ENCODE results near the gene S1PR1.
"Not testable (repeated sequence)": the region's sequence is repeated elsewhere in the genome, so short reads cannot be mapped to it uniquely, and the experiment has no call there.

S1PR1 gene

DNA sequence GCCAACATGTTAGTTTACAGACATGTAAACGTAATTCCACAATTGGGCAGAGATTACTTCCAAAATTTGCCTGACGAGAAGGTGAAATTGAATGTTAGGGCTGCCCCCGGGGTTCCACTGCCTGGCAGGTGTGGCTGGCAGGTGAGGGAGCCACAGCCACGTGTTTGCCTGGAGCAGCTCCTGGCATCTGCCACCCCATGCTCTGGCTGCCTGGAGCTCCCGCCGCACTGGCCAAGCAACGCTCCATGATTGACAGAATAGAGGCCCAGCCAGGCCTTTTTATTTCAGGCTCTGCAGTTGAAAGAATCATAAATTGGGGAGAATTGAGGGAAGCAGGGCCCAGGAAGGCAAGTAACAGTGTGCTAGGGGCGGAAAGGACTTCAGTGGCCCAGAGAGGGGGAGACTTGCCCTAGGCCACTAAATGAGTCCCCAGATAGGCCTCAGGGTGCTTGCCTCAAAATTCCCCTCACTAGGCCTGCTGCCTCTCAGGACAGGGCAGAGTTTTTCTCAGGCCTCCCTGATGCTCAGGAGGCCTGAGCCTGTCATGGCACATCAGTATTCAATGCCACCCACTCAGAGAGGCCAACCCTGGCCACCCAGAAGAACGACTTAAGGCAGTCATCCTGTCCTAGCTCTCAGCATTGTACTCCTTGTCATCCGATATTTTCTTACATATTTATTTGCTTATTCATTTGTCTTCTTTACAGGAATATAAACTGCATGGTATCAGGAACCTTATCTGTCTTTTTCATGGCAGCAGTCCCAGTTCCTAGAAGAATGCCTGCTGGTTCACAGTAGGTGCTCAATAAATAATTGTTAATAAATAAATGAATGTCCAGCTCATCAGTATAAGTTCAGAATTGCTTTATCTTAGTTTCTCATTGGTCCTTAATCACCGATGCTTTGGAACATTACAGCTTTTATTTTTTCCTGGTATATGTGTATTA lies 16.6 kb upstream of the S1PR1 start:
- peak; percentile 15 for DNase-seq (ENCODE audit: low spot score)

DNA sequence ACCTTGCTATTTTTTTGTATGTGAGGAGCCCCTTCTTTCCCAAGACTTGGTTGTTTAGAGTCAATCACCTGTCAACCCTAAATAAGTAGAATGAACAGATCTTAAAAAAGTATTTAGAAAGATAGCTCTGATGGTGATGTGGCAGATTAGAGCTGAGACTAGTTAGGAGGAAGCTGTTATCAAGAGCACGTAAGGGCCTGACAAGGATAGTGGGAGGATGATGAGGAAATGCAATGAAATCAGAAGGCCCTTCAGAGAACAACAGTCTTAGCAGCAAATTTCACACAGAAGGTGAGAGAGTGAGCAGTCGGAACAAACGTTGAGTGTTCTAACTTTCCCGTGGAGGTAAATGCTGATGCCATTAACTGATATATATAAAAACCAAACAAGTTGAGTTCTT lies 15.9 kb upstream of the S1PR1 start:
- no peak for DNase-seq (ENCODE audit: low spot score)

DNA sequence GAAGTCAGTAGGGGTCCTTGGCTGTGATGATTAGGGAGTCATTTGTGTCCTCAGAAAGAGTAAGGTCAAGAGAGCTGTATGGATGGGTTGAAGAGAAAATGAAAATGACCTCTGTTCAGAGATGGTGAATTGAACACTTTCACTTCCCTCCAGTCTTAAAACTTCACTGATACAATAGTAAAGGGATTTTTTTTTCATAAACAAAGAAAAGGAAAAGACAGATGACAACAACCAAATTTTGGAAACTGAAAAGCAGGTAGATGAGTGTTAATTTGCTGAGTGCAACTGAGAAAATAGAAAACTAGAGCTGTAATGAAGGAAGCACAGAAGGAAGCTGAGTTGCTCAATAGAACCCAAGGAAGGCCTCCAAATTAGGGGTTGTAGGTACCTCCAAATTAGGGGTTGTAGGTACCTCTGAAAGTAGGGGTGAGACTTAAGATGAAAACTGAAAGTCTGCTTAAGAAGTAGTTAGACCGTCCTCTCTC lies 14.8 kb upstream of the S1PR1 start:
- no peak for DNase-seq (ENCODE audit: low spot score)

DNA sequence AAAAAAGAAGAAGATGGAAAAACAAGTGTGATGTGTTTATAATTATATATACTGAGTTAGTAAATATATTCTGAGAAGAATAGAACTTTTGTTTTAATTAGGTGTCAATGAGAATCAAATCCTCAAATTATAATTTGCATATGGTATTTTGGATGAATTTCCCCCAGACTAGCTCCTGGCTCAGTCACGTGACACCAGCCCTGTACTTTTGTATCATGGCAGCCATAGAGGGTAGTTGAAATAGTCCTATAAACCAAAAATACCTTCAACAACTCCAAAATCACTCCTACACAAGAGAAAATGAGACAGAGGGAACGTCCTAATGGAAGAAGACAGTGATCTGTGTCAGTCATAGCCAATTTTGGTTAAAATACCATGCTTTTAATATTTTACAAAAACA lies 9.0 kb upstream of the S1PR1 start:
- DNase-seq (ENCODE audit: low spot score), result no peak

DNA sequence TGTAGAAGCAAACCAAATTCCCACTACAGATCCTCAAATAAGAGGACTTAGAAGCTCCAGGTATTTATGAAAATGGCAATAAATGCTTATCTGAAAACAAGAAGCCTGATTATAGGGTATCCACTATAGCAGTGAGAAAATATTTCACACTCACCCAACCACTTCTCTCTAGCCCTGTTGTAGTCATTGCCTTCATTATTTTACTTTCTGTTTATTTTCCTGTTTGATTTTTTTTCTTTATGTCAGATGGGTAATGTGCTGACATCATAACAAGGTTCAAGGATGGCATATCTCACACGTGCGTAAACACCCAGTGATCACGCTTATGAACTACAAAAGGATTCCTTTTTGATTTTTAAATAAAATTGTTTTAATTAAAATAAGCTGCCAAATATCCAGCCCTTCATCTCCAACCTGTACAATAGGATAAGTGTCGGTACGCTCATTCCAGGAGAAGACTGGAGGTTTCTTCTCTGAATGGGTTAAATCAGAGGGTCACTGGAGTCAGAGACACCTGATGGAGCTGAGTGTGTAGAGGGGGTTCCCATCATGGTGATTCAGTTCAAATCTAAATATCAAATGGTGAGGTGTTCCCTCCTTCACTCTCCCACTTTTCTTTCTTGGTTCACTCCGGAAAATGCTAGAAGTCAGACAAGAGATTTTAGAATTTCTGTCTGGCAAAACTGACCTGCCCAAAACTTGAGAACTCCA lies 8.2 kb upstream of the S1PR1 start:
- DNase-seq (ENCODE audit: low spot score), result no peak

DNA sequence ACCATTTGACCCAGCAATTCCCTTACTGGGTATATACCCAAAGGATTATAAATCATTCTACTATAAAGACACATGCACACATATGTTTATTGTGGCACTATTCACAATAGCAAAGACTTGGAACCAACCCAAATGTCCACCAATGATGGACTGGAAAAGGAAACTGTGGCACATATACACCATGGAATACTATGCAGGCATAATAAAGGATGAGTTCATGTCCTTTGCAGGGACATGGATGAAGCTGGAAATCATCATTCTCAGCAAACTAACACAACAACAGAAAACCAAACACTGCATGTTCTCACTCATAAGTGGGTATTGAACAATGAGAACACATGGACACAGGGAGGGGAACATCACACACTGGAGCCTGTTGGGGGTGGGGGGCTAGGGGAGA lies 4.6 kb upstream of the S1PR1 start:
- DNase-seq (ENCODE audit: low spot score), result not testable (repeated sequence)

DNA sequence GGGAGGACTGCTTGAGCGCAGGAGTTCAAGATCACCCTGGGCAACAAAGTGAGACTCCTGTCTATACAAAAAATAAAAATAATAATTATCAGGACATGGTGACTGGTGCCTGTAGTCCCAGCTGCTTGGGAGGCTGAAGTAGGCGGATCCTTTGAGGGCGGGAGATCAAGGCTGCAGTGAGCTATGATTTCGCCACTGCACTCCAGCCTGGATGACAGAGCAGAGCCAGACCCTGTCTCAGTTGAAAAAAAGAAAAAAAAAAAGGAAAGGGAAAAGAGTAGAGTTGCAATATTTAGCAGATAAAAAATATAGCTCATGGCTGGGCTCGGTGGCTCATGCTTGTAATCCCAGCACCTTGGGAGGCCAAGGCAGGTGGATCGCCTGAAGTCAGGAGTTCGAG lies 3.3 kb upstream of the S1PR1 start:
- no peak for DNase-seq (ENCODE audit: low spot score)

DNA sequence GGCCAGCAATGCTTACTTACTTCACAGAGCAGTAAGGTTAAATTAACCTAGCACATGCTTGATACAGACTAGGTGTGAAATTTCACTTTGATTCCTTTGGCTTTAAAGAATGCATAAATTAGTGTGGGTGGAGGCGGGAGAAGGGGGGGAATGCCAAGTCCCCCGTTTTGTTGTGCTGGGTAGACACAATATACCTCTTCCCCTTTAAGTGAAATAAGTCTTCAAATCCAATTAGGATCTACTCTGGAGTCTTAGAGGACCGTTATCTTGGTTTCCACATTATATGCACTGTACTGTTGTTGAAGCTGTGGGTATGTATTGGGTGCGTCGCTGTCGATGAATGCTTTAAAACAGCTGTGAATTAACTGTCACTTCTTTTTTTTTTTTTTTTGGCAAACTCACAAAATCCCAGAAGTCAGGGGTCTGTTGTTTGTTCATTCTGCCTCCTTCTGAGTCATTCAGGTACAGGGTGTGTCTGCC lies 1.6 kb upstream of the S1PR1 start:
- DNase-seq (ENCODE audit: low spot score), result no peak

DNA sequence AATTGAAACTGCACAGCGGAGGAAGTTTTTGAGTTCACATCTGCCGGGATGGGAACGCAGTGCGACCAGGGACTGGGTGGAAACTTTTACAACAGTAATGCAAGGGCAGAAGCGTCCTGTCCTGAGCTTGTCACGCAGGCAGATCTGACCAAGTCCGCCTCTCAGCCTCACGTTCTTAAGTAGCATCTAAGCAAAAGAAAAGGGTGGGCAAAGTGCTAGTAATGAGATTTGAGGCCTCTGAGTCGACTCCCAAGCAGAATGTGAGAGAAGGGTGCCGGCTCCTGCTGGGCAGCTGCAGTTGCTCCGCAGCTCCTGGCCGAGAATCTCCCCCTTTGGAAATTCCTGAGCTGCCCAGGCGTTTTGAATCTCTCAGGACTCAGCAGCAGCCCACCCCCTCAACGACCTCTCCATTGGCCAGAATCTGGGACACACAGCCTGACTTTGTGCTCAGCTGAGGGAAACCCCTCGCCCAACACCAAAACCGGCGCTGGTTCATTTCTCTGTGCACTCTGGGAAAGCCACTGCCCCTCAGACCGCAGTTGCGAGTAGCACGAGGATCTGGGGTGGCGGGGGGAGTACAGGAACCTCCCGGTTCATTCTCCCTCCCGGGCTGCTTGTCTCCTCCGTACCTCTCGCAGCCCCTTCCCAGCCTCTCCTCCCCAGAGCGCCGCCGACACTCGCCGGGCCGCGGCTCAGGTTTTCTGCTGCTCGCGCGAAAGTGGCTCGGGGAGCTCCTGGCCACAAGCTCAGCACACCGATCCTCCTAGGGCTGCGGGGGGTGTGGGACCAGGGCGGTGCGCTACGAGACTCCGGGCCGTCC lies 913 bp upstream of the S1PR1 start:
- peak; percentile 14 for DNase-seq (ENCODE audit: low spot score)

DNA sequence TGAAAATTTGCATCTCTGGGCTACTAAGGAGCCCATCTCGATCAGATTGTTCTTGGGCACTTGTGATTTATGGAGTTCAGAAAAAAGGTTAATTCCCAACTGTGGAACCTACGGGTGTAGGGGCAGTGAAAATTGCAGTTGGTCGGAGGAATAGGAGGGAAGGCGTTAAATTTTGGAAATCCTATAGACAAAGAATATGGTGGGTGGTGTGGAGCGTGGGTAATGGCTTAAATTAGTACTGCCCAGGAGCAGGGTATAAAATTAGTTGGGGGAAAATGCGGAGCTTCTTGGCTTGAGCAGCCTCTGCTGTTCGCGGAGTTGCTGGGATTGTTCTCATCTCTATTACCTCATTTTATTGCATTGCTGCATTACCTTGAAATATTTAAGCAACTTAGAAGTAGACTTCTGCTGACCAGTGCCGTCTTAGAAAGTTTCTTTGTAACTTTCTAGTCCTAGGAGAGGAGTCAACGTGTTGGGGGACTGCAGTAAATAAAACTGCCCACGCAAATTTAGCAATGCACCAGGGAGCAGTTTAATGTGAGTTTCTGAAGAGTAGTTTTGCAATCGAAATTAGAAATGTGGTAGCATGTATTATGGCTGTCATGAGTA lies 514 bp downstream of the S1PR1 start:
- DNase-seq (ENCODE audit: low spot score), result peak; percentile 10

DNA sequence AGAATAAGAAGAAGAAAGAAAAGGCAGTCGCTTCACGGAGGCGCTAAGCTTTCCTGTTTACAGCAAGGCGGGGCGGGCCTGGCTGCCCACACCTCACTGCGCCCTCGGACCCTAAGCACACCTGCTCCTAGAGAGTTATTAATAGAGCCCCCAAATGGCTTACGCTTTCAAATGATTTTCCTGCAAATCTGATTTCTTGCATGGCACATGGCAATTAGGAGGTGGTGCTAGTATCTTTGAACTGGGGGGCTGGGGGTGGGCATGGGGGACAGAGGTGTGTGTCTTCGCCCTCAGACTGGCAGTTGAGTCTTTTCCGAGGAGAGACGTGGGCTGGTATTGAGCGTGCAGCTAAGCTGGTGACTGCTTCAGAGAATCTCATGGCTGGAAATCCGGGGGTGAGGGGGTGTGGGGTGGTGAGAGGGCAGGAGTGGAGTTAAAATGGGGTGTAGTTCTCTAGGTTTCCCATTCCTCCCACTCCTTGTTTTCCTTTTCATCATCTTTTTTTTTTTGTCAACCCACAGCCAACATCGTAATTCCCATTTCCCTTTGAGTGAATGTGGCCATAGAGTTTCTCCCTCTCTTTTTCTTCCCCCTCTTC lies 1.3 kb downstream of the S1PR1 start:
- DNase-seq (ENCODE audit: low spot score), result no peak

DNA sequence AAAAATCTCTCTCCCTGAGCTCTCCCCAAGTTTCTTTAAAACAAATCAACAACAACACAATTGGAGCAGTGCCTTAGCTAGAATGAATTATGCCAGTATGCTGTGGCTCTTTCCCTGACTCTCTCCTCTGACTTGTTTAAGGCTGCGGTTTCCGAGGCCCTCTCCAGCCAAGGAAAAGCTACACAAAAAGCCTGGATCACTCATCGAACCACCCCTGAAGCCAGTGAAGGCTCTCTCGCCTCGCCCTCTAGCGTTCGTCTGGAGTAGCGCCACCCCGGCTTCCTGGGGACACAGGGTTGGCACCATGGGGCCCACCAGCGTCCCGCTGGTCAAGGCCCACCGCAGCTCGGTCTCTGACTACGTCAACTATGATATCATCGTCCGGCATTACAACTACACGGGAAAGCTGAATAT lies 1.9 kb downstream of the S1PR1 start:
- DNase-seq (ENCODE audit: low spot score), result peak; percentile 71

DNA sequence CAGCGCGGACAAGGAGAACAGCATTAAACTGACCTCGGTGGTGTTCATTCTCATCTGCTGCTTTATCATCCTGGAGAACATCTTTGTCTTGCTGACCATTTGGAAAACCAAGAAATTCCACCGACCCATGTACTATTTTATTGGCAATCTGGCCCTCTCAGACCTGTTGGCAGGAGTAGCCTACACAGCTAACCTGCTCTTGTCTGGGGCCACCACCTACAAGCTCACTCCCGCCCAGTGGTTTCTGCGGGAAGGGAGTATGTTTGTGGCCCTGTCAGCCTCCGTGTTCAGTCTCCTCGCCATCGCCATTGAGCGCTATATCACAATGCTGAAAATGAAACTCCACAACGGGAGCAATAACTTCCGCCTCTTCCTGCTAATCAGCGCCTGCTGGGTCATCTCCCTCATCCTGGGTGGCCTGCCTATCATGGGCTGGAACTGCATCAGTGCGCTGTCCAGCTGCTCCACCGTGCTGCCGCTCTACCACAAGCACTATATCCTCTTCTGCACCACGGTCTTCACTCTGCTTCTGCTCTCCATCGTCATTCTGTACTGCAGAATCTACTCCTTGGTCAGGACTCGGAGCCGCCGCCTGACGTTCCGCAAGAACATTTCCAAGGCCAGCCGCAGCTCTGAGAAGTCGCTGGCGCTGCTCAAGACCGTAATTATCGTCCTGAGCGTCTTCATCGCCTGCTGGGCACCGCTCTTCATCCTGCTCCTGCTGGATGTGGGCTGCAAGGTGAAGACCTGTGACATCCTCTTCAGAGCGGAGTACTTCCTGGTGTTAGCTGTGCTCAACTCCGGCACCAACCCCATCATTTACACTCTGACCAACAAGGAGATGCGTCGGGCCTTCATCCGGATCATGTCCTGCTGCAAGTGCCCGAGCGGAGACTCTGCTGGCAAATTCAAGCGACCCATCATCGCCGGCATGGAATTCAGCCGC lies 2.5 kb downstream of the S1PR1 start:
- DNase-seq (ENCODE audit: low spot score), result no peak

DNA sequence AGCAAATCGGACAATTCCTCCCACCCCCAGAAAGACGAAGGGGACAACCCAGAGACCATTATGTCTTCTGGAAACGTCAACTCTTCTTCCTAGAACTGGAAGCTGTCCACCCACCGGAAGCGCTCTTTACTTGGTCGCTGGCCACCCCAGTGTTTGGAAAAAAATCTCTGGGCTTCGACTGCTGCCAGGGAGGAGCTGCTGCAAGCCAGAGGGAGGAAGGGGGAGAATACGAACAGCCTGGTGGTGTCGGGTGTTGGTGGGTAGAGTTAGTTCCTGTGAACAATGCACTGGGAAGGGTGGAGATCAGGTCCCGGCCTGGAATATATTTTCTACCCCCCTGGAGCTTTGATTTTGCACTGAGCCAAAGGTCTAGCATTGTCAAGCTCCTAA lies 3.2 kb downstream of the S1PR1 start:
- DNase-seq (ENCODE audit: low spot score), result peak; percentile 11

DNA sequence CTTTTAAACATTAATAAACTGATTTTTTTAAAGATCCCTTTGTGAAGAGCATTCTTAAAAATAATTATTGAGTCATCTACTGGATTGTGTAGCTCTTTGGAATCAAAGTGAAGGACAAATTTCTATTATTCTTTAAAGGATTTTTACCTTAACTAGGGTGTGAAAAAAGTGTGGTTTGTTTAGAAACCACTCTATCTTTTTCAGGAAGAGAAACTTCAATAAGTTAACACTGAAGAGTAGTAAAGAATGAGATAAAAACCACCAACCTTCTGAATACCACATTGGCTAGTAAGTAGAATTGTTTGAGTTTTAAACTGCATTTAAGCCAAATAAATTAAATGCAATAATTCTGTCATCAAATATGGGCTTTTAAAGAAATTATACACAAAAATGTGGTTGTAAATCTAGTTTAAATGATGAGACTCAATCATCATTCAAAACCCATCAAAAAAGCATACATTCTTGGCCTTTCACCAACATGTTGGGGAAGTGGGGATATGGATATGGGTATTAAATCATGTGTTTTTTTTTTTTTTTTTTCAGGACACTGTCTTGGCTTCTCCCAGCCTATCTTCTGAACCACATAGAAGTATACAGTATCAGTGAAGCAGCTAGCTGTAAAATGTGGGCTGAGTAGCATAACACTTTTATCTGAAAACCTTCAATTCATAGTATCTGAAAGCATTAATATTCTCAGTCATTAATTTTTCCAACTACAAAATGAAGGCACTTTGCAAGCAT lies 4.8 kb downstream of the S1PR1 start:
- no peak for DNase-seq (ENCODE audit: low spot score)

DNA sequence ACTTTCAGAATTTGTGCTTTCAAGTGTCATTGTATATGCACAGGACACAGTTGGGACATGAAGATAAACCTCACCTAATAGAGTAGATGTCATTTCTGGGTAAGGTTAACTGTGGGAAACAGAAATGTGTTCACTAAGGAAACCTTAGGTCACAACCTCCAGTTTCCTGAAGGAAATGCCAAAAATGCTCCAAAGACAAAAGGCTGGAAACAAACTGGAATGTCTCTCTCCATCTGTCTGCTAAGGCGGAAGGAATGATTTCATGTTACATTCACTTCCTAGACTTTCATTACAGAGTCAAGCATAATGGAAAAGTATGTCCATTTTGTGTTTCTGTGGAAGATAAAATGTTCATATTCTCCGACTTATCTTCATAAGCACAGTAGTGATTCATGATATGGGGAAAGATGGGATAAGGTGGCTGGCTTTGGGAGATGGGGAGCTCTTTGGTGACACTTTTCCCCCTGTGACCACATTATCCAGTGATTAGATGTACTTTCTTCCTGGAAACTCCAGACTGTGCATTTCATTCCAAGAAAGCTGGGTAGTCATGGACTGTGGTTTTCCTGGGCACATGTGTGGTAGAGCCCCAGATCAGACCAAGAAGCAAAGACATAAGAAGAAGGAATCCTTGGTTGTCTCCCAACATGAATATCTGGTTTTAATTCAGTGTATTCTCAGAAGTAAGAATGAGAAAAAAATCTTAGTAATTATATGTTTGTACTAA lies 5.7 kb downstream of the S1PR1 start:
- DNase-seq (ENCODE audit: low spot score), result no peak

DNA sequence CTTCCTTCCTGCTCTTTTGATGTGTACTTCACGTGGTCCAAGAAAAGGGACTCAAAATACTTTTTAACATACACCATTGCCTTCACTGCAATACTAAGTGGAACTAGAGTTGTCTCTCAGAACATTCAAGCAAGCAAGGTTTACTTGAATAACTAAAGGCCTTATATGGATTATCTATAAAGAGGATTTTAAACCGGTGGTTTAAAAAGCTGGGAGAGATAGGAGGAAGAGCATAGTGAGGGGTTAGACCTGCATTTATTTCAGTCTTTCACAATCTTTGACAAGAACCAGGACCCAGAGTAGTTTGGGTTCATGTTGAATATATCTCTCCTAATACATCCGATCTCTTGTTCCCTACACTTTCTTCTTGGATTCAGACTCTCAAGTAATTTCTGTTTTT lies 6.9 kb downstream of the S1PR1 start:
- DNase-seq (ENCODE audit: low spot score), result no peak

DNA sequence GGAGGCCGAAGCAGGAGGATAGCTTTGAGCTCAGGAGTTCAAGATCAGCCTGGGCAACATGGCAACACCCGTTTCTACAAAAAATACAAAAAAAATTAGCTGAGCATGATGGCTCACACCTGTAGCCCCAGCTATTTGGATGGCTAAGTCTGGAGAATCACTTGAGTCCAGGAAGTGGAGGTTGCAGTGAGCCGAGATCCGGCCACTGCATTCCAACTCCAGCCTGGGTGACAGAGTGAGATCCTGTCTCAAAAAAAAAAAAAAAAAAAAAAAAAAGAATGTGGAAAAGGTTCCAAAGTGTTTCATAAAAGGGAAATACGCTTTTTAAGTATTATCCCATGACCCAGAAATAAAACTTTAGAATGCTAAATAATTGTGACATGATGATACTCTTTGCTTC lies 8.0 kb downstream of the S1PR1 start:
- no peak for DNase-seq (ENCODE audit: low spot score)
